Parathyroid adenoma (tissue), 2 donors: Measurements from ENCODE around the gene PDE7B.

Source experiments
- H2AFZ ChIP-seq: fragments of 300-600 bp; sonication (generic); one replicate; pipeline ENCODE4 v1.7.0; 2017; ENCODE audit warnings: antibody characterized with exemption, mild to moderate bottlenecking
- H3K27ac ChIP-seq: fragments of 300-600 bp; sonication (generic); one replicate; pipeline ENCODE4 v1.7.0; 2017
- H3K27me3 ChIP-seq: fragments of 300-600 bp; sonication (generic); one replicate; pipeline ENCODE4 v1.7.0; 2017; ENCODE audit warnings: low read length; ENCODE audit not compliant: control insufficient read depth, insufficient read depth
- H3K36me3 ChIP-seq: fragments of 300-600 bp; sonication (generic); one replicate; pipeline ENCODE4 v1.7.0; 2017; ENCODE audit warnings: low read length; ENCODE audit not compliant: control insufficient read depth, insufficient read depth
- H3K4me1 ChIP-seq: fragments of 300-600 bp; sonication (generic); one replicate; pipeline ENCODE4 v1.7.0; 2017; ENCODE audit warnings: control low read depth
- H3K4me2 ChIP-seq: fragments of 300-600 bp; sonication (generic); one replicate; pipeline ENCODE4 v1.7.0; 2017; ENCODE audit warnings: low read length
- H3K4me3 ChIP-seq: fragments of 300-600 bp; sonication (generic); one replicate; pipeline ENCODE4 v1.7.0; 2017; ENCODE audit warnings: low read depth, low read length
- H3K79me2 ChIP-seq: fragments of 300-600 bp; sonication (generic); one replicate; pipeline ENCODE4 v1.7.0; 2017; ENCODE audit warnings: control low read depth
- H3K9ac ChIP-seq: fragments of 300-600 bp; sonication (generic); one replicate; pipeline ENCODE4 v1.7.0; 2017; ENCODE audit warnings: mild to moderate bottlenecking
- H3K9me3 ChIP-seq: fragments of 300-600 bp; sonication (generic); one replicate; pipeline ENCODE4 v1.7.0; 2017; ENCODE audit warnings: low read length; ENCODE audit not compliant: control insufficient read depth
- TF ChIP-seq, protein P1 (sequence below): fragments of 300-600 bp; sonication (generic); IDR thresholded peaks from one replicate; pipeline ENCODE4 v1.7.0; 2017; ENCODE audit warnings: antibody characterized with exemption, mild to moderate bottlenecking
- donor health status: primary hyperparathyroidism.

The PDE7B gene

DNA sequence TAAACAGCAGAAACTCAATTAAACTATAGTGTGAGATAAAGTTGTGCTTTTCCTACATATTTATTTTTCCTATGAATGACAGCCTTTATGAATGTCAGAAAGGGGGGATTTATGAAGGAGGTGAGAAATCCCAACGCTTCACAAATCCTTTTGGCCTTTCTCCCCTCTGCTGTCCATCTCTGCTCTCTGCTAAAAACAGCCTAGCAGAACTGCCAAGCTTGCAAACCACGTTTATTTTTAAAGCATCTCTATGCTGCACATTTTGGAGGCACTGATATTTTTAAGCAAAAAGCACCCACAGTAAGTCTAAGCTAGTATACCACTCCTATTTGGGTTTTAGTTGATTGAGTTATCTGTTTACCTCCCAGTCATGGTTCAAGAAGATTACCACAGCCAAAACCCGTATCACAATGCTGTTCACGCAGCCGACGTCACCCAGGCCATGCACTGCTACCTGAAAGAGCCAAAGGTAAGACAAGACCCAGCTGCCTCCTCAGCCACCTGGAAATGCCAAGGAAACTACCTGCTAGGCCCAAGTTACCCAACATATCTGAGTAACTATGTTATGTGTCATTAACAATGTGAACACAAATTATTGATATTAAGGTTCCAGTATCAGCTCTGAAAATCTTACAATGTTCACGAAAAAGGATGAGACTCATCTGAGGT is 302.3 kb downstream of the PDE7B start:
- no peak overlapping the region for H3K4me2 ChIP-seq

DNA sequence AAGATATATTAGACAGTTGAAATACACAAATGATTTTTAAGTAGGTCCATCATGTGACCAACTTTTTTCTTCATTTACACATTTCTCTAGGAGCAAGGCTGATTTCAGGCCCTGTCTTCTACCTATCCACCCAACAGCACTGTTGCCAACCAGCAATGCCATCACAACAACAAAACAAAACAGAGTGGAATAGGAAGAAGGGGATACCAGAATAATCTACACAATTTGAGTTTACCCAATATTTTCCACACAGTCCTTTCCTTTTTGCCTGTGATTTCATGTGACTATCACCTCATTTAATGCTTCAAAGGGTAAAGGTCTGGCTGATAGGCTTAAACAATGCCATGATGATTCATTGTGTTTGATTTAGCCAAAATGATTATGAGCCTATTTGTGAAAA is 303.7 kb downstream of the PDE7B start:
- no peaks in the 10 kb centered on the region for H3K9me3 ChIP-seq
- no peak overlapping the region for H2AFZ ChIP-seq
- H3K27ac ChIP-seq: no peak overlapping the region
- H3K36me3 ChIP-seq: no peaks in the 10 kb centered on the region
- H3K9ac ChIP-seq: no peak overlapping the region
- no peaks in the 10 kb centered on the region for H3K79me2 ChIP-seq
- H3K4me2 ChIP-seq: no peak overlapping the region
- H3K27me3 ChIP-seq: no peaks in the 10 kb centered on the region
- no peak overlapping the region for H3K4me3 ChIP-seq
- TF ChIP-seq, protein P1, sequence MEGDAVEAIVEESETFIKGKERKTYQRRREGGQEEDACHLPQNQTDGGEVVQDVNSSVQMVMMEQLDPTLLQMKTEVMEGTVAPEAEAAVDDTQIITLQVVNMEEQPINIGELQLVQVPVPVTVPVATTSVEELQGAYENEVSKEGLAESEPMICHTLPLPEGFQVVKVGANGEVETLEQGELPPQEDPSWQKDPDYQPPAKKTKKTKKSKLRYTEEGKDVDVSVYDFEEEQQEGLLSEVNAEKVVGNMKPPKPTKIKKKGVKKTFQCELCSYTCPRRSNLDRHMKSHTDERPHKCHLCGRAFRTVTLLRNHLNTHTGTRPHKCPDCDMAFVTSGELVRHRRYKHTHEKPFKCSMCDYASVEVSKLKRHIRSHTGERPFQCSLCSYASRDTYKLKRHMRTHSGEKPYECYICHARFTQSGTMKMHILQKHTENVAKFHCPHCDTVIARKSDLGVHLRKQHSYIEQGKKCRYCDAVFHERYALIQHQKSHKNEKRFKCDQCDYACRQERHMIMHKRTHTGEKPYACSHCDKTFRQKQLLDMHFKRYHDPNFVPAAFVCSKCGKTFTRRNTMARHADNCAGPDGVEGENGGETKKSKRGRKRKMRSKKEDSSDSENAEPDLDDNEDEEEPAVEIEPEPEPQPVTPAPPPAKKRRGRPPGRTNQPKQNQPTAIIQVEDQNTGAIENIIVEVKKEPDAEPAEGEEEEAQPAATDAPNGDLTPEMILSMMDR: no peak
- H3K4me1 ChIP-seq: peaks cover 9% of the 10 kb centered on the region

More for the DNA sequence above, 302.3 kb downstream of the PDE7B start:
- H3K27me3 ChIP-seq: no peaks in the 10 kb centered on the region
- H3K9me3 ChIP-seq: no peaks in the 10 kb centered on the region
- no peak overlapping the region for H2AFZ ChIP-seq
- no peak overlapping the region for H3K4me3 ChIP-seq
- TF ChIP-seq, protein P1: no peak
- no peak overlapping the region for H3K9ac ChIP-seq
- H3K27ac ChIP-seq: no peak overlapping the region
- peaks cover 9% of the 10 kb centered on the region for H3K4me1 ChIP-seq
- H3K79me2 ChIP-seq: no peaks in the 10 kb centered on the region
- no peaks in the 10 kb centered on the region for H3K36me3 ChIP-seq

DNA sequence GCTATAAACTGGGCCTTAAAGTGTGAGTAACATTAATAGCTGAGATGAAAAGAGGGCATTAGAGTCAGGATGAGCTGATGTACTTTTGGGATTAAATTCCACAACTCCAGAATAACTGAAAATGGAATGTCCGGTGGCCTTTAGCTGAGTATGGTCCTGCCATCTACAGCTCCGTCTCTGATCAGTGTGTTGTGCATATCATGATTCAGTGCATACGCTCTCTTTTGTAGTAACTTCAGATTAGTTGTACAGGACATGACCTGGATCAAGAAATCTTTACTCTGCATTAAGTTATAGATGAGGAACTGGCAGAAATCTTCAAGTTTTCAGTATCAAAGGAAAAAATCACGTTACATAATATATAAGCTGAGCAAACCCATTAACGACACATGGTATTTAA is 306.2 kb downstream of the PDE7B start:
- H3K36me3 ChIP-seq: no peaks in the 10 kb centered on the region
- TF ChIP-seq, protein P1: no peak
- H3K4me1 ChIP-seq: peaks cover 9% of the 10 kb centered on the region
- H3K9ac ChIP-seq: no peak overlapping the region
- no peak overlapping the region for H2AFZ ChIP-seq
- H3K9me3 ChIP-seq: no peaks in the 10 kb centered on the region
- no peak overlapping the region for H3K27ac ChIP-seq
- no peak overlapping the region for H3K4me3 ChIP-seq
- H3K27me3 ChIP-seq: no peaks in the 10 kb centered on the region
- no peak overlapping the region for H3K4me2 ChIP-seq
- peaks cover 2% of the 10 kb centered on the region for H3K79me2 ChIP-seq

DNA sequence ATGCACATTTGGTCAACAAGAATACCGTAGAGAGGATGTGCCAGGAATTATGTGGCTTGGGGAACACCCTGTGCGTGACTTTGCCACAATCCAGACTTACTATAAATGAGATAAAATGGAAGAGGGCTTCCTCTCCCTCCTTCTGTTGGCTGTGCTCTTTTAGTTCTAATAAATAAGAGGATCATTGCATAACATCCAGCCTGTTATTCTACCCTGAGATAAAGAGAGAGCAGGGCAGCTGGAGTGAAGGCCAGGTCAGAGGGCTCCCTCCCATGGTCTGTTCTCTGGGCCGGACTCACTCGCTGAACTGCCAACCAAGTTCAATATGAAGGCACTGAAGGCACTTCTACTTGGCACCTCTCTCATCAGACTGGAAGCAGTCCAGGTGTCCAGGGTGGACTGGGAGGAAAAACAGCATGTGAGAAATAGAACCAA is 306.9 kb downstream of the PDE7B start:
- TF ChIP-seq, protein P1: no peak
- Histone ChIP-seq H3K4me1 (peaks cover 9% of the 10 kb centered on the region), H3K4me3 (no peak overlapping the region), H3K27ac (no peak overlapping the region), H3K36me3 (no peaks in the 10 kb centered on the region), H3K4me2 (no peak overlapping the region), H3K27me3 (no peaks in the 10 kb centered on the region), H2AFZ (no peak overlapping the region), H3K9ac (no peak overlapping the region), H3K9me3 (no peaks in the 10 kb centered on the region), H3K79me2 (peaks cover 2% of the 10 kb centered on the region)

DNA sequence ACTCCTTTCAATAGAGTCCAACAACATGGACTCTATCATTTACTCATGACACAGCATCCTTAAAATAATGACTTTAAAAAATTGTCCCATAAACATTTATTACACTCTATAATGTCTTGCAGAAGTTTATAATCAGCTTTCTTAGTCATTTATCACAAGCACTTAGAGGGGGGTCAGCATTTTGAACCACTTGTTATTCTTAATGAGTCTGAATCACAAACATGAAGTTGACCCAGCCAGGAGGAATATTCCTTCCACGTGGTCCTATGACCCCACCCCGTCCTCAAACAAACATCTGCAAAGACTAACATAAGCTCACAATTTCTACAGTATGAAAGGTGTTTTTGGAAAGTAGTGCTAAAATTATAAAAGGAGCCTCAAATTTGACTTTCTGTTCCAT is 307.5 kb downstream of the PDE7B start:
- Histone ChIP-seq H3K9me3 (no peaks in the 10 kb centered on the region), H3K27me3 (no peaks in the 10 kb centered on the region), H3K36me3 (no peaks in the 10 kb centered on the region), H3K79me2 (peaks cover 2% of the 10 kb centered on the region), H3K27ac (no peak overlapping the region), H3K9ac (no peak overlapping the region), H2AFZ (no peak overlapping the region), H3K4me1 (peaks cover 4% of the 10 kb centered on the region), H3K4me2 (no peak overlapping the region), H3K4me3 (no peak overlapping the region)
- TF ChIP-seq, protein P1: no peak
